ENCODE measurements around the gene SLC23A2.
A peak's percentile ranks its signal among the peaks of the same experiment; 100 is the strongest.
"Not testable (repeated sequence)": the region's sequence is repeated elsewhere in the genome, so short reads cannot be mapped to it uniquely, and the experiment has no call there.

SLC23A2 gene

GRCh38 chr20:5001174-5002076, at the start of gene SLC23A2:
Gene SLC23A2 (minus strand): TSS chr20:5001510. CDS start chr20:4932562, 68,948 bp downstream.
- no peak for DNase-seq (ENCODE audit: low read depth)

GRCh38 chr20:5046656-5047339, 45.5 kb upstream of the SLC23A2 start:
- no peak for DNase-seq (ENCODE audit: low read depth)

GRCh38 chr20:5045906-5046305, 44.6 kb upstream of the SLC23A2 start:
- no peak for DNase-seq (ENCODE audit: low read depth)

GRCh38 chr20:5044075-5044620, 42.8 kb upstream of the SLC23A2 start:
- no peak for DNase-seq (ENCODE audit: low read depth)

- DNase-seq (ENCODE audit: low read depth): peak; percentile 64
Observed at GRCh38 chr20:5041433-5041832, 40.1 kb upstream of the SLC23A2 start.

GRCh38 chr20:5040345-5040744, 39.0 kb upstream of the SLC23A2 start:
- DNase-seq (ENCODE audit: low read depth): no peak

GRCh38 chr20:5039889-5040288, 38.6 kb upstream of the SLC23A2 start:
- no peak for DNase-seq (ENCODE audit: low read depth)

GRCh38 chr20:5039255-5039657, 37.9 kb upstream of the SLC23A2 start:
- no peak for DNase-seq (ENCODE audit: low read depth)

GRCh38 chr20:5036828-5037227, 35.5 kb upstream of the SLC23A2 start:
- DNase-seq (ENCODE audit: low read depth): no peak

GRCh38 chr20:5035518-5035917, 34.2 kb upstream of the SLC23A2 start:
- not testable (repeated sequence) for DNase-seq (ENCODE audit: low read depth)

- peak; percentile 19 for DNase-seq (ENCODE audit: low read depth)
Observed at GRCh38 chr20:5033566-5033965, 32.3 kb upstream of the SLC23A2 start.

- DNase-seq (ENCODE audit: low read depth): not testable (repeated sequence)
Observed at GRCh38 chr20:5031701-5032100, 30.4 kb upstream of the SLC23A2 start.

- no peak for DNase-seq (ENCODE audit: low read depth)
Observed at GRCh38 chr20:5031206-5031557, 29.9 kb upstream of the SLC23A2 start.

- no peak for DNase-seq (ENCODE audit: low read depth)
Observed at GRCh38 chr20:5030348-5031205, 29.3 kb upstream of the SLC23A2 start.

GRCh38 chr20:5028258-5029059, 27.1 kb upstream of the SLC23A2 start:
- DNase-seq (ENCODE audit: low read depth): not testable (repeated sequence)

GRCh38 chr20:5024982-5025381, 23.7 kb upstream of the SLC23A2 start:
- DNase-seq (ENCODE audit: low read depth): no peak

- DNase-seq (ENCODE audit: low read depth): no peak
Observed at GRCh38 chr20:5024103-5024502, 22.8 kb upstream of the SLC23A2 start.

GRCh38 chr20:5023171-5023570, 21.9 kb upstream of the SLC23A2 start:
- not testable (repeated sequence) for DNase-seq (ENCODE audit: low read depth)

- no peak for DNase-seq (ENCODE audit: low read depth)
Observed at GRCh38 chr20:5020760-5021159, 19.4 kb upstream of the SLC23A2 start.

GRCh38 chr20:5013682-5014447, 12.6 kb upstream of the SLC23A2 start:
- no peak for DNase-seq (ENCODE audit: low read depth)
